Aorta (tissue), 5 donors: ENCODE measurements around the gene DNM1. TPM values are rescaled to one million over a fixed set of nuclear protein-coding genes. Genes with fewer than 3 reads are reported as not detected.

ENCODE experiments used
- ATAC-seq: fragments of 200-7000 bp; cut with Tn5 transposase; one replicate; pipeline ENCODE4 v1.9.1; 2022; ENCODE audit warnings: moderate library complexity; ENCODE audit not compliant: low FRiP score
- DNase-seq, 2 donors: peaks; one replicate each; pipeline ENCODE4 v3.0.0-alpha.2; 2020
- H3K27ac ChIP-seq, 2 donors: one replicate each; pipeline ENCODE4 v1.5.1; 2013; ENCODE audit warnings: low read length in 2 of 2, mild to moderate bottlenecking in 2 of 2, moderate library complexity in 2 of 2, control low read depth in 1 of 2, inconsistent platforms in 1 of 2, low read depth in 1 of 2
- H3K27me3 ChIP-seq, 2 donors: one replicate each; pipeline ENCODE4 v1.6.1; 2013; ENCODE audit warnings: control low read depth in 1 of 2, low read length in 1 of 2, mild to moderate bottlenecking in 1 of 2, moderate library complexity in 1 of 2; ENCODE audit not compliant: insufficient read depth in 2 of 2, control insufficient read depth in 1 of 2
- H3K36me3 ChIP-seq, 2 donors: one replicate each; pipeline ENCODE4 v1.6.1; 2013; ENCODE audit warnings: control low read depth in 1 of 2, low read length in 1 of 2, mild to moderate bottlenecking in 1 of 2; ENCODE audit not compliant: insufficient read depth in 2 of 2, control insufficient read depth in 1 of 2
- H3K4me1 ChIP-seq, 2 donors: one replicate each; pipeline ENCODE4 v1.6.1; 2013; ENCODE audit warnings: low read length in 2 of 2, control low read depth in 1 of 2, mild to moderate bottlenecking in 1 of 2, moderate library complexity in 1 of 2; ENCODE audit not compliant: insufficient read depth in 2 of 2, control insufficient read depth in 1 of 2
- H3K4me3 ChIP-seq, 2 donors: one replicate each; pipeline ENCODE4 v1.5.1; 2013; ENCODE audit warnings: low read length in 2 of 2, control low read depth in 1 of 2, mild to moderate bottlenecking in 1 of 2
- H3K9me3 ChIP-seq: one replicate; pipeline ENCODE4 v1.6.1; 2013; ENCODE audit warnings: mild to moderate bottlenecking, low read length; ENCODE audit not compliant: control insufficient read depth
- WGBS, 2 donors: extraction: QIAGEN DNeasy Blood & Tissue Kit; methylation state at CpG; one replicate each; pipeline ENCODE4 v1.1.7; 2013; 5-methylcytosine and 5-hydroxymethylcytosine counted together
- intact Hi-C, 2 donors: fragments of 100-400 bp; cut with DNase I; formaldehyde crosslinking; loops; one replicate each; pipeline versions ENCODE4 v1.14.2 to v1.15.0; 2022
- polyA plus RNA-seq, 2 donors: library from polyadenylated mRNA; stranded (reverse); fragments of 200-250 nt; gene quantifications; one replicate each; pipeline ENCODE4 v1.2.3, GENCODE V29; 2013
- total RNA-seq, 2 donors: library from RNA; stranded (reverse); fragmentation: NEBNext Ultra II Directional; extraction: Animal tissue kit (Norgen Biotek cat#: 25700); gene quantifications; one replicate each; pipeline ENCODE4 v1.2.1, GENCODE V29; 2021
- donor health status: healthy with polysubstance abuse.
- donor health status: Bipolar disorder and iron deficiency.
- donor health status: DM: no; HTN: no; CAD: no.
- donor health status: DM: no; HTN: no; CAD: no.
- donor health status: DM: yes; HTN: yes; CAD: no.

Gene DNM1
- total and polyA plus RNA-seq, 4 donors, result 0.43 to 114 (median 5.7) TPM

DNA sequence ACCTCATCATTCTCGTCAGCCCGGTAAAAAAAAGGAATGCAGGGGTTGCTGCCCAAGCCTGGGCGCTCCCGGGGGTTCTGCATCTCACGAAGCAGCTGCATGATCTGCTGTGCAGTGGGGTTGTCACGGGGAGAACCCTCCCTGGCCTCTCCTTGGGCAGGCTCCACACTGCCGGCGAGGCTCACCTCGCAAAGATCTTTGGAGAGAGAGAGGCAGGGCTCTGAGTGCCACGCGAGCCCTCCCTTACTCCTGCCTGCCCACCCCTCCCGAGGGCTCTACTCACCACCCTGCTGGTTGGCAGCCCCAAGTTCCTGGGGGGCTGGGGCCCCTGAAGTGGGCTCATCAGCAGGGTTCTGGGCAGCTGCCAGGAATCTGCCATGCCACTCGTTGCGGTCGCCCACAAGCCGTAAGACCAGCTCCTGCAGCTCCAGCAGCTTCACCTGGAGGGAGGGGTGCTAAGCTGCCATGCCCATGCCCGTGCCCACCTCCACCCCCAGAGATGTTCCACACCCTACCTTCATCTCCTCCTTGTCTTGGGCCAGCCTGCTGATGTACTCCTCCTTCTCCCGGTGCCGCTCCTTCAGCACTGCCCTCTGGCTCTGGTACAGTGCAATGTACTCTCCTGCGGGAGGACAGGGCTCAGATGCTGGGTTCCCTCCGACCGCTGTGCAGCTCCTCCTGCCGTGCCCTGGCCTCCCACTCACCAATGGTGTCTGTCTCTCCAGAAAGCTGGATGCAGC is 54.1 kb downstream of the DNM1 start:
- WGBS, 2 donors, result 77 to 78% methylated on average over 20 to 23 of the region's 23 CpGs
- no peak overlapping the region for H3K27ac ChIP-seq
- no peaks in the 10 kb centered on the region for H3K4me1 ChIP-seq
- H3K4me3 ChIP-seq, result no peak overlapping the region
- no peaks in the 10 kb centered on the region for H3K9me3 ChIP-seq
- DNase-seq, result no peak
- no peak for ATAC-seq
- H3K36me3 ChIP-seq, result peaks cover 3 to 17% of the 10 kb centered on the region in 2 donors
- H3K27me3 ChIP-seq, result no peaks in the 10 kb centered on the region
- intact Hi-C loops, result no loop called here

DNA sequence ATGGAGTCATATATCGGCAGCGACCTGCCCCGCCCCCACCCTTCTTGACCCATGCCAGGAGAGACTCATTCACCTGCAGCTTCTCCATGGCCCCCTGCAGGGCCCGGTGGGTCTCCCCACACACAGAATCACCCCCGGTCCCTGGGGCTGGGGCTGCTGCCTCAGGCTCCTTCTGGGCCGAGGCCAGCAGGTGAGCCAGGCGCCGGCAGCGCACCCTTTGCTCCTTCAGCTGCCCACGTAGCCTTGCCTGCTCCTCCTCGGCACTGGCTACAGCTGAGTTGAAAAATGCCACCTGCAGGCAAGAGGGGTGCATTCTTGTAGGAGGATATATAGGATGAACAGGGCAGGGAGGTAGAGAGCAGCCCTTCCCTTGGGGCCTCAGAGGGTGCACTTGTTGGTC is 54.7 kb downstream of the DNM1 start:
- Histone ChIP-seq H3K9me3 (no peaks in the 10 kb centered on the region), H3K36me3 (peaks cover 3 to 17% of the 10 kb centered on the region in 2 donors), H3K4me3 (no peak overlapping the region), H3K4me1 (no peaks in the 10 kb centered on the region), H3K27me3 (no peaks in the 10 kb centered on the region), H3K27ac (no peak overlapping the region)
- no peak for ATAC-seq
- 85 to 86% methylated on average over 11 of the region's 11 CpGs for WGBS, 2 donors
- intact Hi-C loops, result no loop called here
- peak in 1 of 2 donors; percentile 33 for DNase-seq

DNA sequence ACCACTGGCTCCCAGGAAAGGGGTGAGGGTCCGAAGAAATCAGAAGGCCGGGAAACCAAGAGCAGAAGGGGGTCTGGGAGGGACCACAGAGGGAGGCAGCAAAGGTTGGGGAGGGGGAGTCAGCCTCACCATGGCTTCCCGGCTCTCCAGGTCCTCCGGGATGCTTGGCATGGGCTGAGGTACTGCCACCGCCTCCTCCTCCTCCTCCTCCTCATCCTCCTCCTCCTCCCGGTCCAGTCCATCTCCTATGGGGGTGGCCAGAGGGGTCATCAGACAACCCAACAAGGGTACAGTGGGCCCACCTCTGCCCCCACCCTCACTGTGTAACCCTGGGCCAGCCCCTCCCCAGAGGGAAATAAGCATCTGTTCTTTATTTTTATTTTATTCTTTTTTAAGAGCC is 55.1 kb downstream of the DNM1 start:
- intact Hi-C loops, result no loop called here
- 79% methylated on average over 5 to 6 of the region's 6 CpGs for WGBS, 2 donors
- peaks cover 3 to 17% of the 10 kb centered on the region in 2 donors for H3K36me3 ChIP-seq
- no peaks in the 10 kb centered on the region for H3K4me1 ChIP-seq
- H3K27ac ChIP-seq, result no peak overlapping the region
- H3K9me3 ChIP-seq, result no peaks in the 10 kb centered on the region
- H3K4me3 ChIP-seq, result no peak overlapping the region
- no peaks in the 10 kb centered on the region for H3K27me3 ChIP-seq
- ATAC-seq (no peak), DNase-seq (no peak)

DNA sequence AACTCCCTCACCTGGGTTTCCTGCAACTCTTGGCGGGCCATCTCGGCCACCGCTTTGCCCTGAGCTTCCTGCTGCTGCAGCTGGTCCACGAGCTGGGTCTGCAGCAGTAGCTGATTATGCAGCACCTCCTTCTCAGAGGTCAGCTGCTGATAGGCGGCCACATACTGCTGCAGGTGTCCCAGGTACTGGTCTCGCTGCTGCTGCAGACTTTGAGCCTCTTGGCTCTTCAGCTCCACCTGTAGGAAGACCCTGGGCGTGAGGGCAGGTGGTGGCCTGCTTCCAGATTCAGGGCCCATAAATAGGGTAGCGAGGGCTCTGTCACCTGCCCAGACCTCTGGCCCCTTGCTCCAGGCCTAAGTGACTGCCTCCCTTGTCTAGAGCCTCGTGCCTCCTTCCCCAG is 56.0 kb downstream of the DNM1 start:
- Histone ChIP-seq H3K27ac (no peak overlapping the region), H3K36me3 (peaks cover 3 to 17% of the 10 kb centered on the region in 2 donors), H3K4me1 (no peaks in the 10 kb centered on the region), H3K9me3 (no peaks in the 10 kb centered on the region), H3K4me3 (no peak overlapping the region), H3K27me3 (no peaks in the 10 kb centered on the region)
- DNase-seq (no peak), ATAC-seq (no peak)
- intact Hi-C loops, result no loop called here
- WGBS, 2 donors, result 84 to 86% methylated on average over 9 of the region's 9 CpGs

DNA sequence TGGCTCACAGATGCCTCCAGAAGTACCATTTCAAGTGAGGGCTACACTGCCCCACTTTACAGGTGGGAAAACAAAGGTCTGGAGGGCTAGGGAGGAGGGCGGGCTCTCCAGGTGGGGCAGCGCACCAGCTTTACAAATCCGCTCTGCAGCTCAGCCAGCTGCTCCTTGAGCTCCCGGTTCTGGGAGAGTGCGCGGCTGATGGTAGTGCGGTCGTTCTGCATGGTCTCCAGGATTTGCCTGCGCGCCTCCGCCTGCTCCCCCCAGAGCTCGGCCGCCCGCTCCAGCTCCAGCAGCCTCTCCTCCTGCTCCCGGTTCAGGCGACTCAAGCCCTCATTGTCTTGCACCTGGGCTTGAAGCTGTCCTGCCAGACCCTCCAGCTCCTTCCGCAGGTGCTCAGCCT is 57.2 kb downstream of the DNM1 start:
- Histone ChIP-seq H3K27ac (no peak overlapping the region), H3K4me3 (no peak overlapping the region), H3K9me3 (no peaks in the 10 kb centered on the region), H3K4me1 (no peaks in the 10 kb centered on the region), H3K36me3 (peaks cover 3 to 20% of the 10 kb centered on the region in 2 donors), H3K27me3 (no peaks in the 10 kb centered on the region)
- 93 to 94% methylated on average over 17 of the region's 17 CpGs for WGBS, 2 donors
- ATAC-seq, result no peak
- peak in 1 of 2 donors; percentile 35 for DNase-seq
- intact Hi-C loops, result no loop called here

DNA sequence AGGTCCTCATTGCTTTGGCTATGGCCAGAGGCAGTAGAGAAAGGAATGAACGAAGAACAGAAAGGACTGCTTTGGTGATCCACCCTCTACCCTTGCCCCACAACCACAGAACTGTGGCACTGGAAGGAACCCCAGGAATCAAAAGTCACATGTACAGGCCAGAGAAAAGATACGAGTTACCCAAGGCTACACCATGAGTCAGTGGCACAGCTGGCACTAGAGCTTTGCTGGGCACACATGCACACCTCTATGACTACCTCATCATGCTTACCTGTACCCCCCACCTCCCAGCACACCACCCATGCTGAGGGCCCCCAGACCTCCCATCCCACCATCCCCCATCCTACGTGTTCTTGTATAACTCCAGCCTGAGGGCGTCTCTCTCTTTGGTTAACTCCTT is 59.5 kb downstream of the DNM1 start:
- Histone ChIP-seq H3K27ac (no peak overlapping the region), H3K27me3 (no peaks in the 10 kb centered on the region), H3K9me3 (no peaks in the 10 kb centered on the region), H3K36me3 (peaks cover 3 to 16% of the 10 kb centered on the region in 2 donors), H3K4me1 (no peaks in the 10 kb centered on the region), H3K4me3 (no peak overlapping the region)
- WGBS, 2 donors, result 64 to 69% methylated on average over 4 of the region's 4 CpGs
- DNase-seq (no peak), ATAC-seq (no peak)
- intact Hi-C loops, result no loop called here

DNA sequence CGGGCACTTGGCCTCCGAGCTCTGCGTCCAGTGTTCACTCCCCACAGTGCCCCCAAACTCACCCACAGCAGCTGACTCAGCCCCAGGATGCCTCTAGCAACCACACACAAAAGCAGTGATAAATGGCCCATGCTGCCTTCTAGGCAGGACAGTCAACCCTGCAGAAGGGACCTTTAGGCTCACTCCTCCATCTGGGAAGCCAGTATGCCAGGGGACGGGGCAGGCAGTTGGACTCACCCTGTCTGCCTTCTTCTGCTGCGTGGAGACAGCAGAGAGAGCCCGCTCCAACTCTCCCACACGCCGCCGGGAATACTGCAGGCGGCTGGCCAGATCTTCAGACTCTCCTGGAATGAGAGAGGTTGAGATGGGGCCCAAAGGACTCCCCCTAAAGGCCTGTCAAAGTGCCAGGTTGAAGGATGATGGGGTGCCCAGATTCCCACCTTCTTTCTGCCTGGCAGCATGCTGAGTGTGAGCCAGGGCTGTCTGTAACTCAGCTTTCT is 62.2 kb downstream of the DNM1 start:
- H3K27ac ChIP-seq, result no peak overlapping the region
- peaks cover 0 to 10% of the 10 kb centered on the region in 2 donors for H3K36me3 ChIP-seq
- DNase-seq, result no peak
- H3K27me3 ChIP-seq, result no peaks in the 10 kb centered on the region
- intact Hi-C loops, result no loop called here
- 88 to 90% methylated on average over 10 of the region's 10 CpGs for WGBS, 2 donors
- H3K4me1 ChIP-seq, result no peaks in the 10 kb centered on the region
- no peak for ATAC-seq
- no peaks in the 10 kb centered on the region for H3K9me3 ChIP-seq
- no peak overlapping the region for H3K4me3 ChIP-seq

DNA sequence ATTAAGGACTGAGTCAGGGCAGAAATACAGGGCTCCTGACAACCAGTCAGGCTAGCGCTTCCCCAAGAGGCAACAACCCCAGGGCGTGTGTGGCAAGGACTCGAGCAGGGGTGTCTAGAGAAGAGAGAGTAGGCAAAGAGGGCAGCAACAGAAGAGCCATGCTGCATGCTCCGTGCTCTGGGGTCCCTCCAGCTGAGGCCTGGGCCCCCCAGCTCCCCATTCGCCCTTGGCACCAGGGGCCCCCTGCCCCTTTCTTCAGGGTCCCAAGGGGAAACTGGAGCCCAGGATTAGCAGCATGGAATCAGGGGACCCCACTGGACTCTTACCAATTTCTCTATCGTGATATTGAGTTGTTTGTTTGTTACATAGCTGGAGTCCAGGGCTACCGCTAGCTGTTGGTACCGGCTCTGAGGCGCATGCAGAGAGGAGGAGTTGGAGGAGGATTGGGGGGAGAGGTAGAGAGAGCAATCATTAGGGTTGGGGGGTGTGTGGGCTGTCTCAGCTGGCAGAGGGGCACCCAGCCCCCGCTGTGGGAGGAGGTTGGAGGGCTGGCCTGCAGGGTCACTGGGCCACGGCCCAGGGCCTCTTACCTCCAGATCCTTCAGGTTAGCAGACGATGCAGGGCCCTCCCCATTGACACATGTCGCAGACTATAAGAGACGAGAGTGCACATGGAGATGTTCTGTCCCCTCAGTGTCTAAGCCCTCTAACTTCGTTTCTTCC is 63.9 kb downstream of the DNM1 start:
- DNase-seq (no peak), ATAC-seq (no peak)
- H3K4me1 ChIP-seq, result no peaks in the 10 kb centered on the region
- WGBS, 2 donors, result 85 to 87% methylated on average over 15 of the region's 15 CpGs
- no peak overlapping the region for H3K4me3 ChIP-seq
- H3K36me3 ChIP-seq, result peaks cover 0 to 6% of the 10 kb centered on the region in 2 donors
- intact Hi-C loops, result no loop called here
- no peaks in the 10 kb centered on the region for H3K27me3 ChIP-seq
- no peaks in the 10 kb centered on the region for H3K9me3 ChIP-seq
- no peak overlapping the region for H3K27ac ChIP-seq

DNA sequence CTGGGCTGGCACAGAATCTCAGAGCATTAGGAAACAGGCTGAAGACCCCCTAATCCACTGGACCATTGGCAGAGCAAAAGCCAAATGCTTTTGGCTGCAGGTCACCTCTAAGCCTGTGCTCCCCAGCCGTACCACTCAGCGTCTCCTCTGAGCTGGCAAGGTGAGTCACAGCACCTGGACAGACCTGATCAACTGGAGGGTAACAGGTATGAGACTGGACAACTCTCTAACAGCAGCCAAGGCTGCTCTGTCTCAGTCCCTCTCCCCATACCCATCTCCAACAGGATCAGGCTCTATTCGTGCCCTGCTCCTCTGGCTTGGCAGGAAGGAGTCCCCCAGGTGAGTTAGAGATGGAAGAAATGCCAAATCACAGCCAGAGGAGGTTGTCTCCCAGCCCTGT is 67.9 kb downstream of the DNM1 start:
- Histone ChIP-seq H3K9me3 (no peaks in the 10 kb centered on the region), H3K27ac (no peak overlapping the region), H3K4me3 (no peak overlapping the region), H3K27me3 (no peaks in the 10 kb centered on the region), H3K4me1 (no peaks in the 10 kb centered on the region), H3K36me3 (peaks cover 2 to 3% of the 10 kb centered on the region in 2 donors)
- intact Hi-C loops, result no loop called here
- 82 to 84% methylated on average over 3 of the region's 3 CpGs for WGBS, 2 donors
- ATAC-seq (no peak), DNase-seq (no peak)
